ENCODE data around the gene RPL13A.
A peak's percentile ranks its signal among the peaks of the same experiment; 100 is the strongest.

RPL13A gene

DNA sequence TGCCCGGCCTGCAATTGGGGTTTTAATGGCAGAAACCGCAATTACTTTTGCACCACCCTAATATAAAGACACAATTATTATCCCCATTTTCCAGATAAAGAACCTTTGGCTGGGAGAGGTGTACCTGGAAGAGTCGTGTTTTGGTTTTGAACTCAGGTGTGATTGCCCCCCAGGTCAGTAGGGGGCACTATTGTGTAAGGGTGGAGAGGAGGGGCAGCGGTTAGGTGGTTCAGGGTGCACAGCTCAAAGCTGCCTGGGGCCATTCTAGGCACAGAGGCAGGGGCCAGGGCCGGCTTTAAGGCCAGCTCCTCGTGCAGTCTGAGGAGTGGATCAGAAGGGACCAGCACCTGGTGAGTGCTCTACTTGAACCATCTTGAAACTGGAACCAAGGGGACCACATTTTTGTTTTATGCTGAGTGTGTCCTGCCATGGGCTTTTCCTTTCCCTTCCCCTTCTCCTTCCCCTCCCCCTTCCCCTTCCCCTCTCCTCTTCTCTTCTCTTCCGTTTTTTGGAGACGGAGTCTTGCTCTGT, 19.2 kb downstream of the RPL13A start:
- peak; percentile 64 to 72 for DNase-seq (ENCODE audit: low read depth in 2 of 2)

GRCh38 chr19:49507803-49508494, 20.5 kb downstream of the RPL13A start:
- DNase-seq (ENCODE audit: low read depth in 2 of 2) = no peak

GRCh38 chr19:49512970-49513745, 25.8 kb downstream of the RPL13A start:
- no peak for DNase-seq (ENCODE audit: low read depth in 2 of 2)

DNA sequence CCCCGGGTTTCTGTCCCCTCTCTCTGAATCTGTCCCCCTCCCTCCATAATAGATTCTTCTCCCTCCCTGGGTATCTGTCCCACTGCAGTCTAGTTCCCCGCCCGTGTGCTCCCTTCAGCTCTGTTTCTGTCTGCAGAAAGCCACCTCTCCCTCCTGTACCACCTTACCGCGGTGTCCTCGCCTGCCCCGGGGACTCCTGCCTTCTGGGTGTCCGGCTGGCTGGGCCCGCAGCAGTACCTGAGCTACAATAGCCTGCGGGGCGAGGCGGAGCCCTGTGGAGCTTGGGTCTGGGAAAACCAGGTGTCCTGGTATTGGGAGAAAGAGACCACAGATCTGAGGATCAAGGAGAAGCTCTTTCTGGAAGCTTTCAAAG, 26.3 kb downstream of the RPL13A start:
- no peak for DNase-seq (ENCODE audit: low read depth in 2 of 2)

DNA sequence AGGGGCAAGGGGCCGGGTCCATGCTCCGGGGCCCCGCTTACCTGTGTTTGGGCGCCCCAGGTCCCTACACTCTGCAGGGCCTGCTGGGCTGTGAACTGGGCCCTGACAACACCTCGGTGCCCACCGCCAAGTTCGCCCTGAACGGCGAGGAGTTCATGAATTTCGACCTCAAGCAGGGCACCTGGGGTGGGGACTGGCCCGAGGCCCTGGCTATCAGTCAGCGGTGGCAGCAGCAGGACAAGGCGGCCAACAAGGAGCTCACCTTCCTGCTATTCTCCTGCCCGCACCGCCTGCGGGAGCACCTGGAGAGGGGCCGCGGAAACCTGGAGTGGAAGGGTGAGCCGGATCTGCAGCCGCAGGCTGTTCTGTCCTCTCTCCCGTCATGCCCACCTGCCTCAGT, 26.7 kb downstream of the RPL13A start:
- no peak for DNase-seq (ENCODE audit: low read depth in 2 of 2)

- no peak for DNase-seq (ENCODE audit: low read depth in 2 of 2)
Measured at GRCh38 chr19:49515767-49516166, 28.4 kb downstream of the RPL13A start.

GRCh38 chr19:49518033-49518432, 30.6 kb downstream of the RPL13A start:
- DNase-seq (ENCODE audit: low read depth in 2 of 2) = no peak

- DNase-seq (ENCODE audit: low read depth in 2 of 2) = no peak
Measured at GRCh38 chr19:49520705-49521319, 33.4 kb downstream of the RPL13A start.

- no peak for DNase-seq (ENCODE audit: low read depth in 2 of 2)
Measured at GRCh38 chr19:49524812-49525455, 37.5 kb downstream of the RPL13A start.

GRCh38 chr19:49528211-49528771, 40.9 kb downstream of the RPL13A start:
- DNase-seq (ENCODE audit: low read depth in 2 of 2) = no peak

- DNase-seq (ENCODE audit: low read depth in 2 of 2) = no peak
Measured at GRCh38 chr19:49530708-49531107, 43.3 kb downstream of the RPL13A start.

GRCh38 chr19:49533551-49534488, 46.4 kb downstream of the RPL13A start:
- DNase-seq (ENCODE audit: low read depth in 2 of 2) = peak; percentile 79 to 82

DNA sequence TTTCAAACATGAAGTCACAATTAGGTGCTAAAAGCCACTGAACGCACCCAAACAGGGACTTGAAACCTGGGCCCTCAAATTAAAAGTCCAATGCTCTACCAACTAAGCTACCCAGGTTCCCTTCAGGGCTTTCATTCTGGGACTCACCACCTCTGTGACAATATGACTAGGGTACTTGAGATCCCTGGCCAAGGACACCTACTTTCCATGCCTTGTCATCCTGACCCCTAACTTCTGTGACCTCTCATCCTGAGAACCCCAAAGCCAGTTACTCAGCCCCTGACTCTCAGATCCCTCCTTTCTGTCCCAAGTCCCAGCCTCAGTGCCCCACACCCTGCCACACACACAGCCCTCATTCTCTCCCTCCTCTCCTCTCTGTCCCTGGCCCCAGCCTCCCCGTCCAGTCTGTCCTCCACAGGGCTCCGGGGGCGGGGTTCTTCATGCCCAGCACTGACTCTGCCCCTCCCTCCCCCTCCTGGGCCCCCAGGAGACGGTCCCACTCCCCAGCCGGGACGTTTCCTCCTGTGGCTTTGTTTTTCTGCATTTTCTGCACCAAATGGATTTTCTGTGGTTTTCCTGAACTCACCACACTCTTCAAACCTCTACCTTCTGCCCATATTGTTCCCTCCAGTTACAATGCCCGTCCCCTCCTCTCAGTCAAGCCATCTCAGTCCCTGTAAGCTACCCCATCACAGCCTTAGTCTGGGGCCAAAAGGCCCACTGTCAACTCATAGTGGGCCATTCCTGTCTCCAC, 47.4 kb downstream of the RPL13A start:
- no peak for DNase-seq (ENCODE audit: low read depth in 2 of 2)

DNA sequence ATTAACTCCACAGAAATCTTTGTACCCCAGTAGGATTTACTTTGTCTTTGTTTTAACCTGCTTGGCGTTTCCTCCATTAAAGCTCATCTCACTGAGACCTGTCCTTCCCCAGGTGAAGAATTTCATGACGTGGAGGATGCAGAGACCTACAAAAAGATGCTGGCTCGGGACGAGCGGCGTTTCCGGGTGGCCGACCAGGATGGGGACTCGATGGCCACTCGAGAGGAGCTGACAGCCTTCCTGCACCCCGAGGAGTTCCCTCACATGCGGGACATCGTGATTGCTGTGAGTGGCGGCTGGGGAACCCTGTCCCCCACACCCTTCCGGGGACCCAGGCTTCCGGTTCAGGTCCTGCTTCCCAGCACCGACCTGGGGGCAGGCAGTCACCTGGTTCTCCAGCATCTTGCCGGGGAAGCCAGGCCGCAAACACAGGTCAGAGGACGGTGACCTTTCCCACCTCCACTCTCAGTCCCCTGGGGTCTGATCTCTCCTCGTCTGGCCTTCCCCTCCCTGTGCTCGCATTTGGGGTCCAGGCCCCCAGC, 49.6 kb downstream of the RPL13A start:
- no peak for DNase-seq (ENCODE audit: low read depth in 2 of 2)

DNA sequence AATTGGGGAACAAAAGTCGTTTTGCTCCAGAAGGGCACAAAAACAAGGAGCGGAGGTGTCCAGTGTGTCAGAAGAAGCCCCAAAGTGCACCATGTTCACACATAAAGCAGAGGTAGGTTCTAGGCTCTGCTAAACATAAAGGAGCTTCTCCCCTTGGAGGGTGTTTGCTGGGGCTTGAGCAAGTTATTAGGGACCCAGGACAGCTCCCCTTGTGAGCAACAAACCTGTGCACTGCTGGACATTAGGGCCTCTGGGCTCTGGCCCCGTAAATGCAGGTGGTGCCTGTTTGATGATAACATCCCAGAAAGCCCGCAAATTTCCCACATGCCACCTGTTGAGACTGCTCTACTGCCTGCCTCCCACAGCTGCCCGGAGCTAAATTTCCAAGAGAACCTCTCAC, 51.2 kb downstream of the RPL13A start:
- DNase-seq (ENCODE audit: low read depth in 2 of 2) = no peak

DNA sequence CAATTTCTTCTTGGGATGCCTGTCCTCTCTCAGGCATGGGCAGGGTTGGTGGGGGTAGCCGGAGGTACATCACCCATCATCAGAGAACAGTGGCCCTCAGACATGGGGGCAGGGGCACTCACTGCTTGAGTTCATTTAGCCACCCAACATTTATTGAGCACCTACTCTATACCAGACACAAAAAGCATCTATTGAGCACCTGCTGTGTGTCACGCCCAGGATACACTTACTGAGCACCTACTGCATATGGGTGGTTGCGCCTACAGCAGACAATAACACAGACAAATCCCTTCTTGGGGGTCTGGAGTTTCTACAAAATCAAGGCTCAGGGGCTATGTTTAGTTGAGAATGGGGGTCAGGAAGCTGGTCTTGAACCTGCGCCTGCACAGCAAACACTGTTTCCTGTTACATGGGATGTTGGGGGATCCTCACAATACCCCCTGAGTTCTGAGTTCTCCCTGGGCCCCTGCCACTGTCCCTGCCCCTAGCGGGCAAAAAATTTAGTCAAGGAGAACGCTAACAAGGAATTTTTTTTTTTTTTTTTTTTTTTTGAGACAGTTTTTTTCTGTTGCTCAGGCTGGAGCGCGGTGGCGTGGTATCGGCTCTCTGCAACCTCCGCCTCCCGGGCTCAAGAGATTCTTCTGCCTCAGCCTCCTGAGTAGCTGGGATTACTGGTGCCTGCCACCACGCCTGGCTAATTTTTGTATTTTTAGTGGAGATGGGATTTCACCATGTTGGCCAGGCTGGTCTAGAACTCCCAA, 52.0 kb downstream of the RPL13A start:
- no peak for DNase-seq (ENCODE audit: low read depth in 2 of 2)

All from stimulated activated CD4-positive, alpha-beta T cell treated with anti-CD3 and anti-CD28 coated beads, Interleukin-4, amount 100 ng/mL, for 48 hours (primary cell).